ENCODE measurements around the gene KLHL11.

Gene KLHL11

DNA sequence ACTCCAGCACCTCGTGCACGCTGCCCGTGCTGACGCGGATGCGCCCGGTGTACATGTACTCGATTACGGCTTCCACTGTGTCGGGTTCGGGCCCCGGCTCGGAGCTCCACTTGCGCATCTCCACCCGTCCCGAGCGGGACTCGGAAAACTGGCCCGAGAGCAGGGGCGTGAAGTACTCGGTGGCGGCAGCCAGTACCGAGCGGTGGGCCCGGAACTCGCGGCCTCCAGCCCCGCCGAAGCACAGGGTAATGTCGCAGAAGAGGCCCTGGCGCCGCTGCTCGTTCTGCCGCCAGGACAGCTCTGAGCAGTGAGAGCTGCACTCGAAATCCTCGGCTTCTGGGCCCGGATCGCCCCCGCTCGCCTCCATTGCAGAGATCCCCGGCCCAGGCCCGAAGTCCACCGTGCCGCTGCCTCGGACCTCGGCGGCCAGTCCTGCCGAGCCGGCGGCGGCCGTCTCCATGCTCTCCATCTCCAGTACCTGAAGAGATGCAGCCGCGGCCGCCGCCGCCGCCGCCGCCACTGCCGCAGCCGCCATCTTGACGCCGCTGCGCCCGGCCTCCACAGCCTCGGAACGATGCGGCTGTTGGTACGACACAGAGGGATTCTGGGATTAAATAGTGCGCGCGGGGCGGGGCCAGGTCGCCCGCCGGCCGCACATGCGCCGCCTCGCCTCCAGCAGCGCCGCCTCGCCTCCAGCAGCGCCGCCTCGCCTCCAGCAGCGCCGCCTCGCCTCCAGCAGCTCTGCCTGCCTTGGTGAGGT, at the start of gene KLHL11:
Gene KLHL11, minus strand, starts transcription at position 588 of the 760 bp plus-strand sequence. Its CDS starts 53 bp downstream, at position 535.
- peak; percentile 93 for DNase-seq

DNA sequence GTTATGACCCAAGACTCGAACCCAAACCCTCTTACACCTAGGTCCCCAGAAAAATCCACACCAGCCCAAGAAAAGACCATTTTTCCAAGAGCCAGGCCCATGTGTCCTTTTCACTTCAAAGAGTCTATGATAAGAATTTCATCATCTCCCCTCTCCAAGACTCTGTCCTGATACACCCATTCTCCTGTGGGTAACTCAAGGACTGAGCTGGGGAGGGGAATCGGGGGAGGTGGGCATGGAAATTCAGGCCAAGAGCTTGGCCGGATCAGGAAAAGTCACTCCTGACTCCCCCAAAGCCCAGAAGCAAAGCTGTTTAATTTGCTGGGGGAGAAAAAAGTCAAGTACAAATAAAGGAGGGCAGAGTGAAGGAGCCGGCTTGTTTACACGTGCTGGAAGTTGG, 49.8 kb upstream of the KLHL11 start:
- no peak for DNase-seq

DNA sequence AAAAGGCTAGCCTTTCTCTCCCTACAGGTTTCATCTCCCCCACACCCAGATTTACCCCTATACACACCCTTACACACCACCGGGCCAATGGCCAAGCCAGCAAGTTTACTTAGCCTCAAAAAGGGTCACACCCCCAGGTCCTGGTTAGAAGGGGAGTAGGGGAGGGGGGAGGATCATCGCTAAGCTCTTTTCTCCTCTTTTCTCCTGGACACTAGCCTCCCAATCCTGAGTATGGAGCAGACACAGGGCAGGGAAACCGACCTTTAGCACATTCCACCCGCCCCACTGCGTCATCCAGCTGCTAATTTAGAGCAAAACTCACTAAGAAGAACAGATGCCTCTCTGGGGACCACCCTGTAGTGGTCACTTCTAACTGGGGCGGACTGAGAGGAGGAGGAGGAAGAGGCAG, 49.1 kb upstream of the KLHL11 start:
- DNase-seq, result no peak

- no peak for DNase-seq
Measured at GRCh38 chr17:41913798-41914197, 48.6 kb upstream of the KLHL11 start.

DNA sequence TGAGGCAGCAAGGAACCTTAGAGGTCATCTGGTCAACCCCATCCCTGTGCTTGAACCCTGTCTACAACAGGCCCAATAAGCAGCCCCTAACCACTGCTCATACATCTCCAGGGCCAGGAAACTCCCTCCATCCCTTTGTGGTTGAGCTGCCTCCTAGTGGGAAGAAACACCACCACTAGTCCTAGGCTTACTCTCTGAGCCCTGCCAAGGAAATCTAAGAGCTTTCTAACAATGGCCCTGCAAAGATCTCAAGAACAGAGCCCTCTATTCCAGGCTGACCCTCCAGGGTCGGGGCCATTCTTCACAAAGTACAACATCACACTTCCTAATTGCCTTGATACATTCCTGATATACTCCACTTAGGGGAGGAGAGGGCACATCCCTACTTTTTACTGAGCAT, 47.7 kb upstream of the KLHL11 start:
- no peak for DNase-seq

GRCh38 chr17:41910701-41911391, 45.6 kb upstream of the KLHL11 start:
- DNase-seq, result no peak

DNA sequence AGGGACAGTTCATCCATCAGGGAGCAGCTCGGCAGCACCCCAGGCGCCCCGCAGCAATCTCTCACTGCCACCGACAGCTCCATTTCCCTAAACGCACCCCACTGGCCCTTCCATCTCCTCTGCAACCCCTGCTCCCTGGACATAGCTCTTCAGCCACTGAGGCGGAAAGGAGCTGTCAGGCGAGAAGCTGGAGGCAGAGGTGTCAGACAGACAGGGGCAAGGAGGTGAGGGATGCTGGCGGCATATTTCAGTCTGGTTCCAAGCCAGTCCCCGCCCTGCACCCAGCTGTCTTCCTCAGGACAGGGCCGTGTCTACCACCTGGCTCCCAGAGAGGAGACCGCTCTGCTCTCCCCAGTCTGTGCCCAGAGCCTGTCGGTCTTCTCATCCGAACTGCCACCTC, 43.9 kb upstream of the KLHL11 start:
- DNase-seq, result no peak

GRCh38 chr17:41907633-41908539, 42.7 kb upstream of the KLHL11 start:
- DNase-seq, result no peak

DNA sequence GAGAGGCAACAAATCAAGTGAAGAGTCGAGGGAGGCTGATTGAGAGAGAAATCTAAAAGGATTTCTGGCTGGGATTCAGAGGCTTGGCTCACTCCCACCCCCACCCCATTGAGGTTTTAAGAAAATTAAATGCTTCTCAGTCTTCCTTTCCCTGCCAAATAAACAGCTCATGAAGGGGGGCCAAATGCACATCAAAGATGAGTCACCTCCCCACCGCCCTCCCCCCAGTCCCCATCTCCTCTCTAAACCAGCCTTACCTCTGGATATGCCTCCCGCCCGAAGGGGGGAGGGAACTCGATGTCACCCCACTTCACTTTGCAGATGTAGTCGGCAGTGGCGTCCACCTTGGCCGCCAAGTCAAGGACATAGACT, 41.9 kb upstream of the KLHL11 start:
- no peak for DNase-seq

DNA sequence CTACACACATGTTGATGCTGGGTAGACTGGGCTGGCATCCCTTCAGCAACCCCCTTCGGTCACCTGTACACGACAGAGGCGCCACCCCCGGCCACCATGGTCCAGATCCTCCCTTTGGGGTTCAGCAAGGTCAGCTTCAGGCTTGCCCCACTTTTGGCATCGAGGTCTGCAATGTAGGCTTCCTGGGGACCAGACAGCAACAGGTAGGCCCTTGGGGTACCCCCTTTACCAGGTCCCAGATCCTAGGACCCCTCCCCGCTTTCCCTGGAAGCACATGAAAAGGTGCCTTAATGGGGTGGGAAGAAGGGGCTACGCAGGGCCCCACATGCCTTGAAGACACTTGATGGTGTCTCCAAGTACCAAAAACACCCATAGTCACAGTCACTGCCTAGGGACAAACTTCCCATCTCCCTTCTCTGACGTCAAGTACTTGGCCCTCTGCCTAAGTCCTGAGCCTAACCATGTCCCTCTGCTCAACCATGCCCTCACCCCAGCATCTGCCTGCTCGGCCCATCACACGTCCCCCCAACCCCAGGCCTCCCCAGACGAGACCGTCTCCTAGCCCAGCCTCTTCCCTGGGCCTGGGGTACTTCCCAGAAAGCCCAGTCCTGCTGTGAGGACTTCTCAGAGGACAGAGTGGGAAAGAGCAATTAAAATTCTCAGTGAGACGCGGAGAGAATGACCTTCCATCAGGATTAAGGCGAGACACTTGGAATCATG, 41.4 kb upstream of the KLHL11 start:
- DNase-seq, result no peak

DNA sequence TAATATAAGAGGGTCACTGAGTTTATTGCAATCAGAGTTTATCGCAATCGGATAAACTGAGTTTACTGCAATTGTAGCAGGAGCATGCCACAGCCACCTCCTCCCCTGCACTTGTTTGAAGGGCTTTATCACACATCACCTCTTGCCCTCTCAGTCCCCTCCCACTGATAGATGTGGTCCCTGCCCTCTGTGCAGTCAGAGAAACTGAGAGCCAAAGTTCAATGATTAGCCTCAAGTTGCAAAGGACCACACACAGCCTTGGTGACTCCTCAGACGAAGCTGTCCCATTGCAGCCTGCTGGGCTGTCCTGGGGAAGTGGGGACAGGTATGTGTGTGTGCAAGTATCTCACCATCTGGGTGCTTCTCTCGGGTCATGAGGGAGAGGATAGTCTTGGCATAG, 39.9 kb upstream of the KLHL11 start:
- no peak for DNase-seq

- no peak for DNase-seq
Measured at GRCh38 chr17:41904242-41904841, 39.1 kb upstream of the KLHL11 start.

- no peak for DNase-seq
Measured at GRCh38 chr17:41901646-41902045, 36.4 kb upstream of the KLHL11 start.

DNA sequence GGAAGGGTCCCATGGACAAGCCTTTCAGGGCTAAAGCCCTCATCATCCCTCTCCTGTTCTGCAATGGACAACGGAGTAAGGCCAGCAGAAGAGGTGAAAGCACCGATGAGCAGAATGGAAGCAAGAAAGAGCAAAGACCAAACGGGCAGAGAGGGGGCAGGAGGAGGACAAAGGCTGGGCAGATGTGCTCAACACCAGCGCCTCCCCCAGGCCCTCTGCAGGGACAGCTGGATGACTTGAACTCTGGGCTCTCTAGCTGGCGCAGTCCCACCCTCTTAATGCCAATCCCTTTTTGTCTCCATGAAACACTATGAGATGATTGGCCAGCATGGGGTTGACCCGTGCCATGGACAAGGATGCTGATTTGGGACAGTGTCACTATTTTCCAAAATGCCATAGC, 31.5 kb upstream of the KLHL11 start:
- no peak for DNase-seq

DNA sequence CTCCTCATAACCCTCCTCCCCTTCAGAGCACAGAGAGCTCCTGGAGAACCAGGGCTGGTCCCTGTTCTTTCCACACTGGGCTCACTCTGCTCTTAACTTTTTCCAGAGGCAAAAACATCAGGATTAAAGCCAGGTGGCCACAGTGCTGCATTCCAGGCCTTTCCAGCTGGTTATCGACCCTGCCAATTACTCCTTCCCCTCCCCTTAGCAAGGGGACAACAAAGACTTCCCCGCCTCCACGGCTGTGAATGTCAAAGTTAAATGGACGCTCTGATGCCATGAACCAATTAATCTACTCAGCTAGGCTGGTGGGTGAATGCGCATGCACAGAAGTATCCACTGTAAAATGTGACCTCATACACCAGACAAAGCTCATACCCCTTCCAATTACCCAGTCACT, 30.4 kb upstream of the KLHL11 start:
- no peak for DNase-seq

GRCh38 chr17:41894791-41895331, 29.6 kb upstream of the KLHL11 start:
- no peak for DNase-seq

DNA sequence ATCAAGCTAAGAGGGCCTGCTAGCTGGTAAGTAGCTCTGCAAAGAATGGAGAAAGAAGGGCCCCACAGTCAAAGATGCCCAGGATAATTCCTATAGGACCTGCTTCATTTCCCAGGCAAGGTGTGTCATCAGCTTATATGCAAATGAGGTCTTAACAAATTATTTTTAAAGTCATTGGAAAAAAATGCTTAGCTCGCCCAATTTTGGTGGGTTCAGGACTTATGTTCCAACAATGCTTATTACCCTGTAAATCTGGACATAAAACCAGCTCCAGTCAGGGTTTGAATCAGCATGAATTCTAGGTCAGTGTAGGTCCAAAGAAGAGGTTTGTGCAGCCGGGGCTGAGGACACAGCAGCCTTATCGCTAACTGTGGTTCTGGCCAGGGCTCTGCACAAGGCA, 28.2 kb upstream of the KLHL11 start:
- no peak for DNase-seq

DNA sequence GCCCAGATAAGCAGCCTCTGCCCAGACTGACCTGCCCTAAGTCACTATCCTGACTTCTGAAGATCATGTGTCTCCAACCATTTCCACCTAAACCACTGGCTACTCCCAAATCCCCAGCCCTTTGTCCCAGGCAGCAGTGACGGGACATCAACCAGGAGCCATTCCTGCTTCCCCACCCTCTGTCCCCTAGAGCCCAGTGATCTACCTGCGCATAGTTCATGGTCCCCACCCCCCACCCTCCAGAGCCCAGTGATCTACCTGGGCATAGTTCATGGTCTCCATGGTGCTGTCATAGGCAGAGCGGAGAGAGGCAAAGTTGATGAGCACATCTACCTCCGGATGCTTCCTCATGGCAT, 26.8 kb upstream of the KLHL11 start:
- no peak for DNase-seq

GRCh38 chr17:41891135-41892020, 26.2 kb upstream of the KLHL11 start:
- DNase-seq, result no peak

- no peak for DNase-seq
Measured at GRCh38 chr17:41888332-41888965, 23.2 kb upstream of the KLHL11 start.

- no peak for DNase-seq
Measured at GRCh38 chr17:41885733-41886132, 20.5 kb upstream of the KLHL11 start.
